GM12864 (cell line): ENCODE results near the gene FRMPD3.

ENCODE experiments used
- DNase-seq: peaks from one replicate; pipeline ENCODE4 v3.0.0-alpha.2; 2011; ENCODE audit warnings: low read depth
- H3K4me3 ChIP-seq: 2 replicates; pipeline ENCODE4 v1.5.1; 2011; ENCODE audit warnings: mild to moderate bottlenecking, low read depth, low read length, control low read depth
- CTCF ChIP-seq: IDR thresholded peaks from 2 replicates; pipeline ENCODE4 v1.5.1; 2011; ENCODE audit warnings: low read depth, mild to moderate bottlenecking, moderate library complexity, low read length, control low read depth, inconsistent platforms; ENCODE audit errors: missing control alignments

FRMPD3 gene

GRCh38 chrX:107448998-107449835 lies at the start of gene FRMPD3:
Gene FRMPD3, plus strand, starts transcription at chrX:107449652. Its CDS starts 76,937 bp downstream, at chrX:107526589.
- H3K4me3 ChIP-seq = peak within 1 kb of the TSS; percentile 19
- no peak for DNase-seq
- peak; percentile 1 for TF ChIP-seq CTCF

- no peak overlapping the region for H3K4me3 ChIP-seq
- DNase-seq = no peak
- no peak for TF ChIP-seq CTCF
Measured at GRCh38 chrX:107420571-107420970, 28.9 kb upstream of the FRMPD3 start.

GRCh38 chrX:107421337-107421861 lies 28.1 kb upstream of the FRMPD3 start:
- DNase-seq = no peak
- no peak overlapping the region for H3K4me3 ChIP-seq
- TF ChIP-seq CTCF = no peak

- peak; percentile 2 for DNase-seq
- peak; percentile 54 for TF ChIP-seq CTCF
- no peak overlapping the region for H3K4me3 ChIP-seq
Measured at GRCh38 chrX:107429090-107429489, 20.4 kb upstream of the FRMPD3 start.

GRCh38 chrX:107440187-107440586 lies 9.3 kb upstream of the FRMPD3 start:
- no peak for TF ChIP-seq CTCF
- no peak for DNase-seq
- H3K4me3 ChIP-seq = no peak overlapping the region

- DNase-seq = no peak
- H3K4me3 ChIP-seq = no peak overlapping the region
- no peak for TF ChIP-seq CTCF
Measured at GRCh38 chrX:107440692-107441091, 8.8 kb upstream of the FRMPD3 start.
